ENCODE measurements around the gene FOXK1. TPM values are rescaled to one million over a fixed set of nuclear protein-coding genes. Genes with fewer than 3 reads are reported as not detected.

The FOXK1 gene
- total RNA-seq, 2 donors from 2014 or later = 35.6 to 48.1 TPM

DNA sequence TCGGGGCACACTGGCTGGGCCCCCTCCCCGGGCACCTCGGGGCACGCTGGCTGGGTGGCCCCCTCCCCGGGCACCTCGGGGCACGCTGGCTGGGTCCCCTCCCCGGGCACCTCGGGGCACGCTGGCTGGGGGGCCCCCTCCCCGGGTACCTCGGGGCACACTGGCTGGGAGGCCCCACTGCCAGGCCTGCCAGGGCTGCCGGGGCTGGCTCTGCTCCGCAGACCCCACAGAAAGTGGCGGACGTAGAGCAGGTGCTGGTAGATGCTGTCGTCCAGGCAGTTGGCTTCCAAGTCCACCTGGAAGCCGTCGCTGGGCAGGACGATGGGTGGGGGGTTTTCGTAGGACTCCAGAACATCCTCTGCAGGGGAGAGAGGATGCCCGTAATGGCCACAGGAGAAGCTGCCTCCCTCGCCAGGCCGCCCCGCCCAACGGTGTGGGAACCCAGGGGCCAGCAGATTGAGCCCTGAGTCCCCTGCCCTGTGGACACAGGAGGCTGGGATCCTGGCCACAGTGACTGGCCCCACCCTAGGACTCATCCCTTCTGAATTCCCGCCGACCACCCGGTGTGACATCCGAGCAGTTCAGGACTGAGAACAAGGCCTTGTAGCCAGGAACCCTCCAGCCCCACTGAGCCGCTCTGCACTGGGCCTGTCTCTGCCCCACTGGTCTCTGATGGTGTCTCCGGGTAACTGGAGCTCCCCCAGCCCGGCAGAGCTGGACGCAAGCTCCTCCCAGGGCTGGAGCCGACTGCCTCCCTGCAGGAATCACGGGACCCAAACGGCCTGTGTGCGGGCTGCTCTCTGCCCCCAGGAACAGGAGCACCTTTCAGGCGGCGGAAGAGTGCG lies 121.5 kb downstream of the FOXK1 start:
- ATAC-seq = no peak
- H3K27me3 Mint-ChIP-seq = peaks cover 3 to 9% of the 10 kb centered on the region in 2 donors
- no peak for DNase-seq (ENCODE audit: low spot score)
- peaks cover 0 to 14% of the 10 kb centered on the region in 2 donors for H3K4me1 Mint-ChIP-seq (ENCODE audit: low read depth in 2 of 2)
- no peak overlapping the region for H3K27ac Mint-ChIP-seq
- no peaks in the 10 kb centered on the region for H3K9me3 Mint-ChIP-seq
- H3K4me3 Mint-ChIP-seq = no peak overlapping the region
- H3K36me3 Mint-ChIP-seq = no peaks in the 10 kb centered on the region

DNA sequence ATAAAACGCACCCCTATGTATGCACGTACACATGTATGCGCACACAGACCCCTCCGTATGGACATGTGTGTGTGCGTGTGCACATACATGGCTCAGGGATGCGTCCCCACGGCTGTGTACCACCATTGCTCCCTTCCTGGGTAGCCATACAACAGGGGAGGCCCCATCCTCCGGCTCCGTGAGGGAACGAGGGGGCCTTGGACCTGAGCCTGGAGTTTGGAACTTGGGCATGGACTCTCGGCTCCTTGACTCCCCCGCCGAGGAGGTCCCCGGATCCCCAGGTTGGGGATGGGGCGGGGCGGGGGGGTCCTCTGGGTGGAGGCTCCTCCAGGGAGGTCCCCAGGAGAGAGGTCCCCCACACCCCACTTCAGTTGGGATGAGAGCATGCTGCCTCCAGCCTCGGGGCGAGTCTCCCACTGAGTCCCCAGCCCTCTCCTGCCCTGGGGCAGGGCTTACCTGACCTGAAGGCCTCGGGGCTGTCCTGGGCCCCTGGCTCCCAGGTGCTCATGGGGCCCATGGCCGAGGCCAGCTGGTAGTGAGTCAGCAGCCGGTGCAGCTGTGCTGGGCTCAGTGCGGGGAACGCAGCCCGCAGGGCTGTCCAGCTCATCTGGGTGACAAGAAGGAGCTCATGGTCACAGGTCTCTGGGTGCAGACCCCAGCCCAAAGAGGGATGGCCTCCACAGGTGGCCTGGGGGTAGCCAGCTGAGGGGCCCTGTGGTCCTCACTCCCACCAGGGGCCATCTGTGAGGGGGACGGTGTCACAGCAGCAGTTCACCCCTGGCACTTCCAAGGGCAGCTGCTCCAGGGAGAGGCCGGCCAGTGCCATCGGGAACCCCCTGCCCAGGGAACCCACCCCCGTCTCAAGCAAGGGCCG lies 123.3 kb downstream of the FOXK1 start:
- Mint-ChIP-seq H3K4me1 (ENCODE audit: low read depth in 2 of 2) (peaks cover 1 to 20% of the 10 kb centered on the region in 2 donors), H3K36me3 (no peaks in the 10 kb centered on the region), H3K4me3 (no peak overlapping the region), H3K27ac (no peak overlapping the region), H3K9me3 (no peaks in the 10 kb centered on the region), H3K27me3 (peaks cover 3 to 9% of the 10 kb centered on the region in 2 donors)
- DNase-seq (ENCODE audit: low spot score) (no peak), ATAC-seq (no peak)

DNA sequence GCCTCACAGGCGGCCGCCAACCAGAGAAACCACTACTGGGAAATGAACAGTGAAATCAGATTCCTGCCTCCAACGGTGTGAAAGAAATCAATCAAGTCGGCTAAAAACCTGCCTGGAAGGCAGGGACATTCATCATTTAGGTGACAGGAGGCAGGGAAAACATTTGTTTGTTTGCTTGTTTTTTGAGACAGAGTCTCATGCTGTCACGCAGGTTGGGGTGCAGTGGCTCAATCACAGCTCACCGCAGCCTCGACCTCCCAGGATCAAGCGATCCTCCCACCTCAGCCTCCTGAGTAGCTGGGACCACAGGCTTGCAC lies 123.8 kb downstream of the FOXK1 start:
- no peak for ATAC-seq
- H3K27me3 Mint-ChIP-seq = peaks cover 3 to 9% of the 10 kb centered on the region in 2 donors
- H3K4me3 Mint-ChIP-seq = no peak overlapping the region
- no peak overlapping the region for H3K27ac Mint-ChIP-seq
- no peak for DNase-seq (ENCODE audit: low spot score)
- peaks cover 4 to 19% of the 10 kb centered on the region in 2 donors for H3K4me1 Mint-ChIP-seq (ENCODE audit: low read depth in 2 of 2)
- no peaks in the 10 kb centered on the region for H3K9me3 Mint-ChIP-seq
- H3K36me3 Mint-ChIP-seq = no peaks in the 10 kb centered on the region

DNA sequence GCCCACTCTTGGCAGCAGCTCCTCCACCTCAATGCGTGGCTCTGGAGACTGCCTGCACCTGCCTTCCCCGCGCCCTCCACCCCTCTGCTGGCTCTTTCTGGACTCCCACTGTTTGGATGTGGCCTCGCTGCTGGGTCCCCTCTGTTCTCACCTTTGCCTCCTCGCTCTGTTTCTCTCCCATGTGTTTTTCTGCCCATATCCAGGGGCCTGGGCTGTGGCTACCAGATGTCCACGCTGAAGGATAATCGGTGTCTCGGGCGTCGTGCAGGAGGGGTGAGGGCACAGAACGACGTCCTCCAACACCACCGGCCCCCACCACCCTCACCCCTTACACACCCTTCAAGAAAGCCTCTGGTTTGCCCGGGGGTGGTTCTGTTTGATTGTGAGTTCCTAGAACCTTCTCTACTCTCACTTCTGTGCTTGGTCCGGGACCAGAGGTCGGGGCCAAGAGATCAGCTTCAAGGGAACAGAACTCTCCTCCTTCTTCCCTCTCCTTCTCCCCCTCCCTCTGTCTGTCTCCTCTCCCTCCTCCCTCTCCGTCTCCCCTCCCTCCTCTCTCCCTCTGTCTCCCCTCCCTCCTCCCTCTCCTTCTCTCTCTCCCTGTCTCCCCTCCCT lies 125.0 kb downstream of the FOXK1 start:
- Mint-ChIP-seq H3K36me3 (no peaks in the 10 kb centered on the region), H3K27ac (peak overlapping the region in 1 of 2 donors; percentile 87), H3K9me3 (no peaks in the 10 kb centered on the region), H3K27me3 (peaks cover 3 to 9% of the 10 kb centered on the region in 2 donors), H3K4me1 (ENCODE audit: low read depth in 2 of 2) (peaks cover 4 to 17% of the 10 kb centered on the region in 2 donors), H3K4me3 (no peak overlapping the region)
- DNase-seq (ENCODE audit: low spot score) = no peak
- ATAC-seq = peak; percentile 11 to 21

DNA sequence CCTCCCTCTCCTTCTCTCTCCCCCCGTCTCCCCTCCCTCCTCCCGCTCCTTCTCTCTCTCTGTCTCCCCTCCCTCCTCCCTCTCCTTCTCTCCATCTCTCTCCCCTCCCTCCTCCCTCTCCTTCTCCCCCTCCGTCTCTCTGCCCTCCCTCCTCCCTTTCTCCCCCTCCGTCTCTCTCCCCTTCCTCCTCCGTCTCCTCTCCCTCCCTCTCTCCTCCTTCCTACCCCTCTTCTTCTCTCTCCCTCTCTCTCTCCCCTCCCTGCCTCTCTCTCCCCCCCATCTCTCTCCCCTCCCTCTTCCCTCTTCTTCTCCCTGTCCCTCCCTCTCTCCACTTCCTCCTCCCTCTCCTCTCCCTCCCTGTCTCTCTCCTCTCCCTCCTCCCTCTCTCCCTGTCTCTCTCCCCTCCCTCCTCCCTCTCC lies 125.5 kb downstream of the FOXK1 start:
- H3K9me3 Mint-ChIP-seq = no peaks in the 10 kb centered on the region
- no peak overlapping the region for H3K4me3 Mint-ChIP-seq
- H3K36me3 Mint-ChIP-seq = no peaks in the 10 kb centered on the region
- DNase-seq (ENCODE audit: low spot score) (no peak), ATAC-seq (no peak)
- H3K27me3 Mint-ChIP-seq = peaks cover 4 to 12% of the 10 kb centered on the region in 2 donors
- peak overlapping the region in 1 of 2 donors; percentile 87 for H3K27ac Mint-ChIP-seq
- peaks cover 4 to 17% of the 10 kb centered on the region in 2 donors for H3K4me1 Mint-ChIP-seq (ENCODE audit: low read depth in 2 of 2)

DNA sequence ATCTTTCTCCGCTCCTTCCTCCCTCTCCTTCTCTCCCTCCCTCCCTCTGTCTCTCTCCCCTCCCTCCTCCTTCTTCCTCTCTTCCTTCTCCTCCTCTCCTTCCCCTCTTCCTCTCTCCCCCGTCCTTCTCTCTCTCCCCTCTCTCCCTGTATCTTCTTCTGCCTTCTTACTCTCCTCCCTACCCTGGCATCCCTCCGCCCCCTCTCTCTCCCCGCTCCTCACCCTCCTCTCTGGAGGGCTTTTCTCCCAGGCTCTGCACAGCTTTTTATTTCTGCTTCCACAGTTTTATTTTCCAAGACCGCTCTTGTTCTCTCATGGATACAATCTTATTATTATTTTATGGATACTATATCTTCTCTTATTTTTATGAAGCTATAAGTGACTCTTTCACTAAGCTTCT lies 125.9 kb downstream of the FOXK1 start:
- Mint-ChIP-seq H3K4me3 (no peak overlapping the region), H3K9me3 (no peaks in the 10 kb centered on the region), H3K4me1 (ENCODE audit: low read depth in 2 of 2) (peaks cover 4 to 17% of the 10 kb centered on the region in 2 donors), H3K27ac (peak overlapping the region in 1 of 2 donors; percentile 87), H3K36me3 (no peaks in the 10 kb centered on the region), H3K27me3 (peaks cover 8 to 16% of the 10 kb centered on the region in 2 donors)
- DNase-seq (ENCODE audit: low spot score) (no peak), ATAC-seq (no peak)

DNA sequence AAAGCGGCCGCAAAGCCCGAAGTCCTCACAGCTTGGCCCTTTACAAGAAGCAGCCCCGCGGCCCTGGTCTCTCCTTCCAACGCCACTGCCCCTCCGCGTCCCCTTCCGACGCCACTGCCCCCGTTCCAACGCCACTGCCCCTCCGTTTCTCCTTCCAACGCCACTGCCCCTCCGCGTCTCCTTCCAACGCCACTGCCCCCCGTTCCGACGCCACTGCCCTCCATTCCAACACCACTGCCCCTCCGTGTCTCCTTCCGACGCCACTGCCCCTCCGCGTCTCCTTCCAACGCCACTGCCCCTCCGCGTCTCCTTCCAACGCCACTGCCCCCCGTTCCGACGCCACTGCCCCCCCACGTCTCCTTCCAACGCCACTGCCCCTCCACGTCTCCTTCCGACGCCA lies 126.5 kb downstream of the FOXK1 start:
- ATAC-seq = no peak
- Mint-ChIP-seq H3K4me3 (no peak overlapping the region), H3K4me1 (ENCODE audit: low read depth in 2 of 2) (peaks cover 4 to 17% of the 10 kb centered on the region in 2 donors), H3K9me3 (no peaks in the 10 kb centered on the region), H3K36me3 (no peaks in the 10 kb centered on the region), H3K27me3 (peaks cover 12 to 22% of the 10 kb centered on the region in 2 donors), H3K27ac (peak overlapping the region in 1 of 2 donors; percentile 87)
- no peak for DNase-seq (ENCODE audit: low spot score)

DNA sequence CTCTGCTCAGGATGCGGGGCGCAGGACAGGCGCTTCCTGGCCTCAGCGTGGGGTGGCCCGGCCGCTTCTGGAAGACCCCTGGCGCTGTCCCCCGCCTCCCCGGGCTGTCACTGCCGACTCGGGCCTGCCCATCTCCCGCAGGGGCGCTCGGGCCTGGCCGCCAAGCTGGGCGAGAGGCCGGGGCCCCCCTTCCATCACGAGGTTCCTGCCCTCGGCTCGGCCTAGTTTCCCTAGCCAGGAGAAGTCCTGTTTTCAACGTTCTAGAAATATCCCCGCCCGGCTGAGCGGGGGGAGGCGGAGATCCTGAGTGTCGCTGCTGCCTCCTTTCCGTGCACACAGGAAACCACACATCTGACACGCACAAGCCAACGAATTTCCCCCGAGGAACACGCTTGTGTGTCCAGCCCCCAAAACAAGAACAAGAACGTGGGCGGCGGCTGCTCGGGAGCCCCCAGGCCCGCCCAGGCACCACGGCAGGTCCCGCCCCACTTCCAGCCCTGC lies 127.0 kb downstream of the FOXK1 start:
- no peaks in the 10 kb centered on the region for H3K9me3 Mint-ChIP-seq
- H3K27me3 Mint-ChIP-seq = peaks cover 17 to 23% of the 10 kb centered on the region in 2 donors
- H3K4me3 Mint-ChIP-seq = peak overlapping the region; percentile 76
- H3K27ac Mint-ChIP-seq = peak overlapping the region in 1 of 2 donors; percentile 74
- ATAC-seq = peak; percentile 69 to 82
- H3K4me1 Mint-ChIP-seq (ENCODE audit: low read depth in 2 of 2) = peaks cover 4 to 18% of the 10 kb centered on the region in 2 donors
- no peaks in the 10 kb centered on the region for H3K36me3 Mint-ChIP-seq
- DNase-seq (ENCODE audit: low spot score) = peak; percentile 75

DNA sequence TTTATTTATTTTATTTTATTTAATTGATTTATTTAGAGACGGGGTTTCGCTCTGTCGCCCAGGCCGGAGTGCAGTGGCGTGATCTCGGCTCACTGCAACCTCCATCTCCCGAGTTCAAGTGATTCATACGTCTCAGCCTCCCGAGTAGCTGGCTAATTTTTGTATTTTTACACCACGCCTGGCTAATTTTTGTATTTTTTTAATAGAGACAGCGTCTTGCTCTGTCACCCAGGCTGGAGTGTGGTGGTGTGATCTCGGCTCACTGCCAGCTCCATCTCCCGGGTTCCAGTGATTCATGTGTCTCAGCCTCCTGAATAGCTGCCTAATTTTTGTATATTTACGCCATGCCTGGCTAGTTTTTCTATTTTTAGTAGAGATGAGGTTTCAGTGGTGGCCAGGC lies 127.6 kb downstream of the FOXK1 start:
- peaks cover 20 to 23% of the 10 kb centered on the region in 2 donors for H3K27me3 Mint-ChIP-seq
- peak overlapping the region in 1 of 2 donors; percentile 74 for H3K27ac Mint-ChIP-seq
- DNase-seq (ENCODE audit: low spot score) (no peak), ATAC-seq (no peak)
- no peaks in the 10 kb centered on the region for H3K9me3 Mint-ChIP-seq
- H3K4me1 Mint-ChIP-seq (ENCODE audit: low read depth in 2 of 2) = peaks cover 4 to 23% of the 10 kb centered on the region in 2 donors
- no peaks in the 10 kb centered on the region for H3K36me3 Mint-ChIP-seq
- peak overlapping the region; percentile 76 for H3K4me3 Mint-ChIP-seq

DNA sequence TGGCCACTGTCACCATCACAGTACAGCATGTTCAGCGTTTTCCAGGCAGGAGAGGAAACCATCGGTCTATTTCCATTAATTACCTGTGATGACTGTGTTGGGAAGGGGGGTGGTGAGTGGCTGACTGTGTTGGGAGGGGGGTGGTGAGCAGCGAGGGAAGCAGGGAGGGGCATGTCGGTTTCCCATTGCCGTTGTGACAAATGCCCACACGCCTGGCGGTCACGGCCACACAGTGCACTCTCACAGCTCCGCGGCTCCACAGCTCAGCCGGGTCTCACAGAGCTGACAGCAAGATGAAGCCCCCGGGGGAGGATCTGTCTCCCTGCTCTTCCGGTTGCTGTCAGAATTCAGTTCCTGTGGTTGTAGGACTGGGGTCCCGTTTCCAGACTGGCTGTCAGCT lies 132.3 kb downstream of the FOXK1 start:
- no peak for ATAC-seq
- H3K9me3 Mint-ChIP-seq = no peaks in the 10 kb centered on the region
- peaks cover 14 to 20% of the 10 kb centered on the region in 2 donors for H3K27me3 Mint-ChIP-seq
- no peak overlapping the region for H3K27ac Mint-ChIP-seq
- peaks cover 4 to 11% of the 10 kb centered on the region in 2 donors for H3K4me1 Mint-ChIP-seq (ENCODE audit: low read depth in 2 of 2)
- no peak overlapping the region for H3K4me3 Mint-ChIP-seq
- no peaks in the 10 kb centered on the region for H3K36me3 Mint-ChIP-seq
- no peak for DNase-seq (ENCODE audit: low spot score)

DNA sequence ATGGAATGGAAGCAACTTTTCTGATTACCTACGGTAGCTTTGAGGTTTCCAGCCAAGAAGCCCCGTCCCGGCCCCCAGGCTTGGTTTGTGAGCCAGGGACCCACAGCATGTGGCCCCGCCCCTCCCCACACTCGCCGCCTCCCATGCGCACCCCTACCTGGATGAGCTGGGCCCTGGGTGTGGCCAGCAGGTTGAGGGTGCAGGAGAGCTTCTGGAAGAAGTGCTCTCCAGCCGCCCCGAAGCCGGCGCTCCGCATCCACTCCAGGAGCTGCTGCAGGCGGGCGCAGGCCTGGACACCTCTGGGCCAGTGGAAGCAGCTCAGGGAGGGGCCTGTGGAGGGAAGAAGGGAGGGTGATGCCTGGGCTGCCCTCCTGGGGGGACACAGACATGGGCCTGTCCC lies 133.0 kb downstream of the FOXK1 start:
- Mint-ChIP-seq H3K4me1 (ENCODE audit: low read depth in 2 of 2) (peaks cover 4 to 9% of the 10 kb centered on the region in 2 donors), H3K4me3 (no peak overlapping the region)
- ATAC-seq = no peak

DNA sequence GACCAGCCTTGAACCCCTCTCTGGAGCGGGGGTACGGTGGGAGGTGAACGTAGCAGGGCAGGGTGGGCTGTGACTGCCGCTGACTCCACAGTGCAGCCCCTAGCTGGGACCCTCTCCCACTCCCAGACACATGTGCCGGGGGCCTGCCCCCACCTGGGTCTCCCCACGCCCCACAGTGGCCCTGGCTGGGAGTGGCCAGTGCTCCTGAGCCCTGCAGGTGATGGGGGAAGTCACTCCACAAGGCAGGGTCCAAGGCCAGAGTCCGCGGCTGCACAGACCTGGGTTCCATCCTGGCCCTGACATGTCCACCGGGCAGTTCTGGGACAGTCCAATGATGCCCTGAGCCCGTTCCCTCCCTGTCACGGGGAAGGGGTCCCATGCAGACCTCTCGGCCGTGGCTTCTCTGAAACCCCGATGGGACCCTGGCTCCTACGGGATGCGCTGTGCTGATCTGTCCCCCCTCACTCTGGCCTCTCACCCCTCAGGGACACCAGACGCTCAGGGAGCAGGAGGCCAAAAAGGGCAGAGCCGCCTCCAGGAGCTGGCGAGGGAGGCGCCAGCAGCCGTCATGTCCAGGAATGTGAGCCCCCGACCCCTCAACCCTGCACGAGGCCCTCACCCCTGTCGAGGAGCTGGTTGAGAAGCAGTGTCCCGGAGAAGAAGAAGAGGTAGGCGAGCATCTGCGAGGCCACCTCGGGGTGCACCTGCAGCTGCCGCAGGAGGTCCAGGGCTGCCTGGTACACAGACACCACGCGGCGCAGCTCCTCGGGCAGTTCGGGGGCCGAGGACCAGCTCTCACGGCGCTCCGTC lies 133.7 kb downstream of the FOXK1 start:
- no peaks in the 10 kb centered on the region for H3K9me3 Mint-ChIP-seq
- no peak for ATAC-seq
- H3K4me1 Mint-ChIP-seq (ENCODE audit: low read depth in 2 of 2) = peaks cover 0 to 9% of the 10 kb centered on the region in 2 donors
- peaks cover 14 to 20% of the 10 kb centered on the region in 2 donors for H3K27me3 Mint-ChIP-seq
- no peak overlapping the region for H3K4me3 Mint-ChIP-seq
- H3K36me3 Mint-ChIP-seq = no peaks in the 10 kb centered on the region
- no peak overlapping the region for H3K27ac Mint-ChIP-seq
- DNase-seq (ENCODE audit: low spot score) = no peak

More for the DNA sequence above, 133.0 kb downstream of the FOXK1 start:
- H3K27me3 Mint-ChIP-seq = peaks cover 14 to 20% of the 10 kb centered on the region in 2 donors
- no peaks in the 10 kb centered on the region for H3K36me3 Mint-ChIP-seq
- no peak overlapping the region for H3K27ac Mint-ChIP-seq
- no peaks in the 10 kb centered on the region for H3K9me3 Mint-ChIP-seq
- DNase-seq (ENCODE audit: low spot score) = no peak

All from natural killer cell treated with Interleukin-12 subunit alpha and Interleukin-12 subunit beta and Interleukin-15 and Interleukin-18, amount 100 ng/mL, for 72 hours (primary cell).